ENCODE measurements around the gene ATP11C. TPM values are rescaled to one million over a fixed set of nuclear protein-coding genes. Genes with fewer than 3 reads are reported as not detected.

ATP11C gene
- polyA plus RNA-seq, 2 donors, result 1.7 to 3.4 TPM

GRCh38 chrX:139766545-139766983 is 166.3 kb downstream of the ATP11C start:
- 82 to 89% methylated on average over 5 of the region's 5 CpGs for WGBS, 2 donors
- H3K9me3 ChIP-seq (ENCODE audit: control insufficient read depth in 2 of 2, insufficient read depth in 1 of 2, low read depth in 1 of 2, low read length in 1 of 2), result no peaks in the 10 kb centered on the region
- no peak overlapping the region for H3K4me3 ChIP-seq (ENCODE audit: low read depth in 1 of 2, low read length in 2 of 2)
- H3K27ac ChIP-seq (ENCODE audit: low read depth in 2 of 2, low read length in 1 of 2), result no peak overlapping the region
- H3K36me3 ChIP-seq (ENCODE audit: control insufficient read depth in 2 of 2, insufficient read depth in 2 of 2, low read length in 1 of 2), result no peaks in the 10 kb centered on the region
- H3K4me1 ChIP-seq (ENCODE audit: control insufficient read depth in 2 of 2, insufficient read depth in 2 of 2, low read length in 1 of 2), result no peaks in the 10 kb centered on the region
- no peaks in the 10 kb centered on the region for H3K27me3 ChIP-seq (ENCODE audit: control insufficient read depth in 1 of 2, insufficient read depth in 2 of 2, low read length in 2 of 2)

- no peak overlapping the region for H3K4me3 ChIP-seq (ENCODE audit: low read depth in 1 of 2, low read length in 2 of 2)
- no peaks in the 10 kb centered on the region for H3K36me3 ChIP-seq (ENCODE audit: control insufficient read depth in 2 of 2, insufficient read depth in 2 of 2, low read length in 1 of 2)
- no peak overlapping the region for H3K27ac ChIP-seq (ENCODE audit: low read depth in 2 of 2, low read length in 1 of 2)
- H3K4me1 ChIP-seq (ENCODE audit: control insufficient read depth in 2 of 2, insufficient read depth in 2 of 2, low read length in 1 of 2), result no peaks in the 10 kb centered on the region
- no peaks in the 10 kb centered on the region for H3K9me3 ChIP-seq (ENCODE audit: control insufficient read depth in 2 of 2, insufficient read depth in 1 of 2, low read depth in 1 of 2, low read length in 1 of 2)
- WGBS, 2 donors, result 80 to 84% methylated on average over 4 of the region's 4 CpGs
- no peaks in the 10 kb centered on the region for H3K27me3 ChIP-seq (ENCODE audit: control insufficient read depth in 1 of 2, insufficient read depth in 2 of 2, low read length in 2 of 2)
Observed at GRCh38 chrX:139762400-139763183, 170.3 kb downstream of the ATP11C start.

- Histone ChIP-seq H3K27me3 (ENCODE audit: control insufficient read depth in 1 of 2, insufficient read depth in 2 of 2, low read length in 2 of 2) (no peaks in the 10 kb centered on the region), H3K4me1 (ENCODE audit: control insufficient read depth in 2 of 2, insufficient read depth in 2 of 2, low read length in 1 of 2) (no peaks in the 10 kb centered on the region), H3K4me3 (ENCODE audit: low read depth in 1 of 2, low read length in 2 of 2) (no peak overlapping the region), H3K36me3 (ENCODE audit: control insufficient read depth in 2 of 2, insufficient read depth in 2 of 2, low read length in 1 of 2) (peaks cover 0 to 3% of the 10 kb centered on the region in 2 donors), H3K9me3 (ENCODE audit: control insufficient read depth in 2 of 2, insufficient read depth in 1 of 2, low read depth in 1 of 2, low read length in 1 of 2) (no peaks in the 10 kb centered on the region), H3K27ac (ENCODE audit: low read depth in 2 of 2, low read length in 1 of 2) (no peak overlapping the region)
- 65 to 90% methylated on average over 4 of the region's 4 CpGs for WGBS, 2 donors
Observed at GRCh38 chrX:139759637-139760036, 173.2 kb downstream of the ATP11C start.

GRCh38 chrX:139758809-139759208 is 174.0 kb downstream of the ATP11C start:
- H3K4me3 ChIP-seq (ENCODE audit: low read depth in 1 of 2, low read length in 2 of 2), result no peak overlapping the region
- no peaks in the 10 kb centered on the region for H3K9me3 ChIP-seq (ENCODE audit: control insufficient read depth in 2 of 2, insufficient read depth in 1 of 2, low read depth in 1 of 2, low read length in 1 of 2)
- no peak overlapping the region for H3K27ac ChIP-seq (ENCODE audit: low read depth in 2 of 2, low read length in 1 of 2)
- H3K27me3 ChIP-seq (ENCODE audit: control insufficient read depth in 1 of 2, insufficient read depth in 2 of 2, low read length in 2 of 2), result no peaks in the 10 kb centered on the region
- 83 to 86% methylated on average over 1 of the region's 1 CpG for WGBS, 2 donors
- H3K4me1 ChIP-seq (ENCODE audit: control insufficient read depth in 2 of 2, insufficient read depth in 2 of 2, low read length in 1 of 2), result no peaks in the 10 kb centered on the region
- H3K36me3 ChIP-seq (ENCODE audit: control insufficient read depth in 2 of 2, insufficient read depth in 2 of 2, low read length in 1 of 2), result peaks cover 0 to 3% of the 10 kb centered on the region in 2 donors

GRCh38 chrX:139758250-139758649 is 174.6 kb downstream of the ATP11C start:
- Histone ChIP-seq H3K4me3 (ENCODE audit: low read depth in 1 of 2, low read length in 2 of 2) (no peak overlapping the region), H3K4me1 (ENCODE audit: control insufficient read depth in 2 of 2, insufficient read depth in 2 of 2, low read length in 1 of 2) (no peaks in the 10 kb centered on the region), H3K27ac (ENCODE audit: low read depth in 2 of 2, low read length in 1 of 2) (no peak overlapping the region), H3K27me3 (ENCODE audit: control insufficient read depth in 1 of 2, insufficient read depth in 2 of 2, low read length in 2 of 2) (no peaks in the 10 kb centered on the region), H3K9me3 (ENCODE audit: control insufficient read depth in 2 of 2, insufficient read depth in 1 of 2, low read depth in 1 of 2, low read length in 1 of 2) (no peaks in the 10 kb centered on the region), H3K36me3 (ENCODE audit: control insufficient read depth in 2 of 2, insufficient read depth in 2 of 2, low read length in 1 of 2) (peaks cover 0 to 3% of the 10 kb centered on the region in 2 donors)
- WGBS, 2 donors, result 72 to 91% methylated on average over 4 of the region's 4 CpGs

GRCh38 chrX:139751053-139751452 is 181.8 kb downstream of the ATP11C start:
- no peak overlapping the region for H3K27ac ChIP-seq (ENCODE audit: low read depth in 2 of 2, low read length in 1 of 2)
- 67 to 83% methylated on average over 3 of the region's 3 CpGs for WGBS, 2 donors
- H3K27me3 ChIP-seq (ENCODE audit: control insufficient read depth in 1 of 2, insufficient read depth in 2 of 2, low read length in 2 of 2), result no peaks in the 10 kb centered on the region
- H3K36me3 ChIP-seq (ENCODE audit: control insufficient read depth in 2 of 2, insufficient read depth in 2 of 2, low read length in 1 of 2), result peaks cover 0 to 3% of the 10 kb centered on the region in 2 donors
- no peaks in the 10 kb centered on the region for H3K9me3 ChIP-seq (ENCODE audit: control insufficient read depth in 2 of 2, insufficient read depth in 1 of 2, low read depth in 1 of 2, low read length in 1 of 2)
- H3K4me1 ChIP-seq (ENCODE audit: control insufficient read depth in 2 of 2, insufficient read depth in 2 of 2, low read length in 1 of 2), result no peaks in the 10 kb centered on the region
- H3K4me3 ChIP-seq (ENCODE audit: low read depth in 1 of 2, low read length in 2 of 2), result no peak overlapping the region

- H3K4me1 ChIP-seq (ENCODE audit: control insufficient read depth in 2 of 2, insufficient read depth in 2 of 2, low read length in 1 of 2), result no peaks in the 10 kb centered on the region
Observed at GRCh38 chrX:139750390-139750789, 182.5 kb downstream of the ATP11C start.

GRCh38 chrX:139739138-139739537 is 193.7 kb downstream of the ATP11C start:
- H3K4me1 ChIP-seq (ENCODE audit: control insufficient read depth in 2 of 2, insufficient read depth in 2 of 2, low read length in 1 of 2), result no peaks in the 10 kb centered on the region
- peaks cover 0 to 2% of the 10 kb centered on the region in 2 donors for H3K27me3 ChIP-seq (ENCODE audit: control insufficient read depth in 1 of 2, insufficient read depth in 2 of 2, low read length in 2 of 2)
- no peaks in the 10 kb centered on the region for H3K36me3 ChIP-seq (ENCODE audit: control insufficient read depth in 2 of 2, insufficient read depth in 2 of 2, low read length in 1 of 2)
- H3K27ac ChIP-seq (ENCODE audit: low read depth in 2 of 2, low read length in 1 of 2), result no peak overlapping the region
- WGBS, 2 donors, result 63 to 70% methylated on average over 2 of the region's 2 CpGs
- no peak overlapping the region for H3K4me3 ChIP-seq (ENCODE audit: low read depth in 1 of 2, low read length in 2 of 2)
- H3K9me3 ChIP-seq (ENCODE audit: control insufficient read depth in 2 of 2, insufficient read depth in 1 of 2, low read depth in 1 of 2, low read length in 1 of 2), result no peaks in the 10 kb centered on the region

More at GRCh38 chrX:139750390-139750789, 182.5 kb downstream of the ATP11C start:
- Histone ChIP-seq H3K27me3 (ENCODE audit: control insufficient read depth in 1 of 2, insufficient read depth in 2 of 2, low read length in 2 of 2) (no peaks in the 10 kb centered on the region), H3K9me3 (ENCODE audit: control insufficient read depth in 2 of 2, insufficient read depth in 1 of 2, low read depth in 1 of 2, low read length in 1 of 2) (no peaks in the 10 kb centered on the region), H3K4me3 (ENCODE audit: low read depth in 1 of 2, low read length in 2 of 2) (no peak overlapping the region), H3K27ac (ENCODE audit: low read depth in 2 of 2, low read length in 1 of 2) (no peak overlapping the region), H3K36me3 (ENCODE audit: control insufficient read depth in 2 of 2, insufficient read depth in 2 of 2, low read length in 1 of 2) (no peaks in the 10 kb centered on the region)

GRCh38 chrX:139738581-139738980 is 194.3 kb downstream of the ATP11C start:
- Histone ChIP-seq H3K4me1 (ENCODE audit: control insufficient read depth in 2 of 2, insufficient read depth in 2 of 2, low read length in 1 of 2) (no peaks in the 10 kb centered on the region), H3K4me3 (ENCODE audit: low read depth in 1 of 2, low read length in 2 of 2) (no peak overlapping the region), H3K9me3 (ENCODE audit: control insufficient read depth in 2 of 2, insufficient read depth in 1 of 2, low read depth in 1 of 2, low read length in 1 of 2) (no peaks in the 10 kb centered on the region), H3K27me3 (ENCODE audit: control insufficient read depth in 1 of 2, insufficient read depth in 2 of 2, low read length in 2 of 2) (peaks cover 0 to 2% of the 10 kb centered on the region in 2 donors), H3K36me3 (ENCODE audit: control insufficient read depth in 2 of 2, insufficient read depth in 2 of 2, low read length in 1 of 2) (no peaks in the 10 kb centered on the region), H3K27ac (ENCODE audit: low read depth in 2 of 2, low read length in 1 of 2) (no peak overlapping the region)

- Histone ChIP-seq H3K4me3 (ENCODE audit: low read depth in 1 of 2, low read length in 2 of 2) (no peak overlapping the region), H3K27me3 (ENCODE audit: control insufficient read depth in 1 of 2, insufficient read depth in 2 of 2, low read length in 2 of 2) (peaks cover 0 to 2% of the 10 kb centered on the region in 2 donors), H3K36me3 (ENCODE audit: control insufficient read depth in 2 of 2, insufficient read depth in 2 of 2, low read length in 1 of 2) (no peaks in the 10 kb centered on the region), H3K9me3 (ENCODE audit: control insufficient read depth in 2 of 2, insufficient read depth in 1 of 2, low read depth in 1 of 2, low read length in 1 of 2) (no peaks in the 10 kb centered on the region), H3K4me1 (ENCODE audit: control insufficient read depth in 2 of 2, insufficient read depth in 2 of 2, low read length in 1 of 2) (no peaks in the 10 kb centered on the region), H3K27ac (ENCODE audit: low read depth in 2 of 2, low read length in 1 of 2) (no peak overlapping the region)
- WGBS, 2 donors, result 79 to 93% methylated on average over 1 of the region's 1 CpG
Observed at GRCh38 chrX:139736151-139736550, 196.7 kb downstream of the ATP11C start.

Measured in esophagus (tissue), 2 donors.